Measurements from ENCODE around the gene POLR2E. TPM values are rescaled to one million over a fixed set of nuclear protein-coding genes. Genes with fewer than 3 reads are reported as not detected.
A peak's percentile ranks its signal among the peaks of the same experiment; 100 is the strongest.

Gene POLR2E
- total and polyA plus RNA-seq, 2 of the 13 experiments (the other 11 are each of a cell fraction or from before 2014, with no cell fraction given), result 140 to 272 TPM

DNA sequence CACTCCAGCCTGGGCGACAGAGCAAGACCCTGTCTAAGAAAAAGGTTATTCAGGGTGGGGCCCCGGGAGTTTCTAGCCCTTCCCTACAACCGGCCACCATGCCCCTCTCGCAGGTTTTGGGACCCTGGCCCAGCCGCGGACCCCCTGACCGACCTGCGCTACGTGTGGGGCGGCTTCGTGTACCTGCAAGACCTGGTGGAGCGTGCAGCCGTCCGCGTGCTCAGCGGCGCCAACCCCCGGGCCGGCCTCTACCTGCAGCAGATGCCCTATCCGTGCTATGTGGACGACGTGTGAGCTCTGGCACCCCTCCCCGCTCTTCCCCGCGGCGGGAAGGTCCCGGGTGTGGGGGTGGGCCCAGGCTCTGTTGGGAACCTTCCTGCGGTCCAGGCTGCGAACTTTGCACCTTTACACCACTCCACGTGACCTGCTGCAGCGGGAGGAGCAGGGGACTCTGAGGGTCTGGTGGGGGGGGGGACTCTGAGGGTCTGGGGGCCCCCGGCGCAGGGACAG, 49.0 kb downstream of the POLR2E start (continued):
- TF ChIP-seq, protein P1, sequence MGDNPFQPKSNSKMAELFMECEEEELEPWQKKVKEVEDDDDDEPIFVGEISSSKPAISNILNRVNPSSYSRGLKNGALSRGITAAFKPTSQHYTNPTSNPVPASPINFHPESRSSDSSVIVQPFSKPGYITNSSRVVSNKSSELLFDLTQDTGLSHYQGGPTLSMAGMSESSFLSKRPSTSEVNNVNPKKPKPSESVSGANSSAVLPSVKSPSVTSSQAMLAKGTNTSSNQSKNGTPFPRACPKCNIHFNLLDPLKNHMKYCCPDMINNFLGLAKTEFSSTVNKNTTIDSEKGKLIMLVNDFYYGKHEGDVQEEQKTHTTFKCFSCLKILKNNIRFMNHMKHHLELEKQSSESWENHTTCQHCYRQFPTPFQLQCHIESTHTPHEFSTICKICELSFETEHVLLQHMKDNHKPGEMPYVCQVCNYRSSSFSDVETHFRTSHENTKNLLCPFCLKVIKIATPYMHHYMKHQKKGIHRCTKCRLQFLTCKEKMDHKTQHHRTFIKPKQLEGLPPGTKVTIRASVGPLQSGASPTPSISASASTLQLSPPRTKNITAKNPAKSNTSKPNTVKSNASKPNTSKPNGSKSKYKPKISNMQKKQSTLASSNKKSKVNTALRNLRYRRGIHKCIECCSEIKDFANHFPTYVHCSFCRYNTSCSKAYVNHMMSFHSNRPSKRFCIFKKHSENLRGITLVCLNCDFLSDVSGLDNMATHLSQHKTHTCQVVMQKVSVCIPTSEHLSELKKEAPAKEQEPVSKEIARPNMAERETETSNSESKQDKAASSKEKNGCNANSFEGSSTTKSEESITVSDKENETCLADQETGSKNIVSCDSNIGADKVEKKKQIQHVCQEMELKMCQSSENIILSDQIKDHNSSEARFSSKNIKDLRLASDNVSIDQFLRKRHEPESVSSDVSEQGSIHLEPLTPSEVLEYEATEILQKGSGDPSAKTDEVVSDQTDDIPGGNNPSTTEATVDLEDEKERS (CRISPR knock-in tag; IDR thresholded peaks at IDR 0.05), result 0 out of 2 replicates have a peak, but pooled peaks have one; percentile 23
- no peak for TF ChIP-seq IKZF4 (CRISPR knock-in tag; IDR thresholded peaks at IDR 0.05; ENCODE audit: borderline replicate concordance, low read depth, not compliant biosample characterization)
- TF ChIP-seq, protein P2, sequence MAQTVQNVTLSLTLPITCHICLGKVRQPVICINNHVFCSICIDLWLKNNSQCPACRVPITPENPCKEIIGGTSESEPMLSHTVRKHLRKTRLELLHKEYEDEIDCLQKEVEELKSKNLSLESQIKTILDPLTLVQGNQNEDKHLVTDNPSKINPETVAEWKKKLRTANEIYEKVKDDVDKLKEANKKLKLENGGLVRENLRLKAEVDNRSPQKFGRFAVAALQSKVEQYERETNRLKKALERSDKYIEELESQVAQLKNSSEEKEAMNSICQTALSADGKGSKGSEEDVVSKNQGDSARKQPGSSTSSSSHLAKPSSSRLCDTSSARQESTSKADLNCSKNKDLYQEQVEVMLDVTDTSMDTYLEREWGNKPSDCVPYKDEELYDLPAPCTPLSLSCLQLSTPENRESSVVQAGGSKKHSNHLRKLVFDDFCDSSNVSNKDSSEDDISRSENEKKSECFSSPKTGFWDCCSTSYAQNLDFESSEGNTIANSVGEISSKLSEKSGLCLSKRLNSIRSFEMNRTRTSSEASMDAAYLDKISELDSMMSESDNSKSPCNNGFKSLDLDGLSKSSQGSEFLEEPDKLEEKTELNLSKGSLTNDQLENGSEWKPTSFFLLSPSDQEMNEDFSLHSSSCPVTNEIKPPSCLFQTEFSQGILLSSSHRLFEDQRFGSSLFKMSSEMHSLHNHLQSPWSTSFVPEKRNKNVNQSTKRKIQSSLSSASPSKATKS (CRISPR knock-in tag; IDR thresholded peaks at IDR 0.05), result no peak
- no peak for TF ChIP-seq ZNF841 (CRISPR knock-in tag; IDR thresholded peaks at IDR 0.05; ENCODE audit: borderline replicate concordance)
- TF ChIP-seq, protein P3, sequence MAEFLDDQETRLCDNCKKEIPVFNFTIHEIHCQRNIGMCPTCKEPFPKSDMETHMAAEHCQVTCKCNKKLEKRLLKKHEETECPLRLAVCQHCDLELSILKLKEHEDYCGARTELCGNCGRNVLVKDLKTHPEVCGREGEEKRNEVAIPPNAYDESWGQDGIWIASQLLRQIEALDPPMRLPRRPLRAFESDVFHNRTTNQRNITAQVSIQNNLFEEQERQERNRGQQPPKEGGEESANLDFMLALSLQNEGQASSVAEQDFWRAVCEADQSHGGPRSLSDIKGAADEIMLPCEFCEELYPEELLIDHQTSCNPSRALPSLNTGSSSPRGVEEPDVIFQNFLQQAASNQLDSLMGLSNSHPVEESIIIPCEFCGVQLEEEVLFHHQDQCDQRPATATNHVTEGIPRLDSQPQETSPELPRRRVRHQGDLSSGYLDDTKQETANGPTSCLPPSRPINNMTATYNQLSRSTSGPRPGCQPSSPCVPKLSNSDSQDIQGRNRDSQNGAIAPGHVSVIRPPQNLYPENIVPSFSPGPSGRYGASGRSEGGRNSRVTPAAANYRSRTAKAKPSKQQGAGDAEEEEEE (CRISPR knock-in tag; IDR thresholded peaks at IDR 0.05; ENCODE audit: borderline replicate concordance), result no peak
- no peak for TF ChIP-seq CENPX (CRISPR knock-in tag; IDR thresholded peaks at IDR 0.05)
- no peak for TF ChIP-seq ZNF616 (CRISPR knock-in tag; IDR thresholded peaks at IDR 0.05; ENCODE audit: low read depth)
- TF ChIP-seq NFYC (CRISPR knock-in tag; IDR thresholded peaks at IDR 0.05), result no peak
- no peak for TF ChIP-seq HMGA1 (CRISPR knock-in tag; conservative IDR thresholded peaks at IDR 0.05)
- no peak for TF ChIP-seq ZNF34 (CRISPR knock-in tag; IDR thresholded peaks at IDR 0.05; ENCODE audit: borderline replicate concordance)
- peak; percentile 75; the same call in 1 of the 2 replicates for TF ChIP-seq KLF12 (CRISPR knock-in tag; IDR thresholded peaks at IDR 0.05; ENCODE audit: borderline replicate concordance)
- TF ChIP-seq, protein P4, sequence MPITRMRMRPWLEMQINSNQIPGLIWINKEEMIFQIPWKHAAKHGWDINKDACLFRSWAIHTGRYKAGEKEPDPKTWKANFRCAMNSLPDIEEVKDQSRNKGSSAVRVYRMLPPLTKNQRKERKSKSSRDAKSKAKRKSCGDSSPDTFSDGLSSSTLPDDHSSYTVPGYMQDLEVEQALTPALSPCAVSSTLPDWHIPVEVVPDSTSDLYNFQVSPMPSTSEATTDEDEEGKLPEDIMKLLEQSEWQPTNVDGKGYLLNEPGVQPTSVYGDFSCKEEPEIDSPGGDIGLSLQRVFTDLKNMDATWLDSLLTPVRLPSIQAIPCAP (CRISPR knock-in tag; IDR thresholded peaks at IDR 0.05; ENCODE audit: low read depth), result no peak
- no peak for TF ChIP-seq NPAS2 (CRISPR knock-in tag; IDR thresholded peaks at IDR 0.05; ENCODE audit: borderline replicate concordance)
- peak; percentile 39 for TF ChIP-seq TEAD3 (CRISPR knock-in tag; optimal IDR thresholded peaks at IDR 0.05; ENCODE audit: borderline replicate concordance)
- TF ChIP-seq TSC22D2 (CRISPR knock-in tag; IDR thresholded peaks at IDR 0.05; ENCODE audit: borderline replicate concordance), result no peak
- no peak for TF ChIP-seq MTF2 (CRISPR knock-in tag; IDR thresholded peaks at IDR 0.05; ENCODE audit: borderline replicate concordance)
- TF ChIP-seq ZNF883 (CRISPR knock-in tag; IDR thresholded peaks at IDR 0.05; ENCODE audit: not compliant biosample characterization), result no peak
- no peak for TF ChIP-seq ZBTB42 (CRISPR knock-in tag; IDR thresholded peaks at IDR 0.05)
- TF ChIP-seq ZKSCAN1 (IDR thresholded peaks at IDR 0.05; ENCODE audit: low read length), result no peak
- TF ChIP-seq POLR2AphosphoS2 (IDR thresholded peaks at IDR 0.05; ENCODE audit: low read depth, low read length), result no peak
- TF ChIP-seq MAFF (IDR thresholded peaks at IDR 0.05; ENCODE audit: low read depth, low read length), result no peak
